DMS53 treated with DMSO at 0.1 percent for 48 hours (cell line): ENCODE measurements around the gene MLLT1.

ENCODE experiments used
- DNase-seq: peaks from one replicate; lab custom pipeline; 2025; ENCODE audit not compliant: unreplicated experiment; lab: John Stamatoyannopoulos, UW

Gene MLLT1

DNA sequence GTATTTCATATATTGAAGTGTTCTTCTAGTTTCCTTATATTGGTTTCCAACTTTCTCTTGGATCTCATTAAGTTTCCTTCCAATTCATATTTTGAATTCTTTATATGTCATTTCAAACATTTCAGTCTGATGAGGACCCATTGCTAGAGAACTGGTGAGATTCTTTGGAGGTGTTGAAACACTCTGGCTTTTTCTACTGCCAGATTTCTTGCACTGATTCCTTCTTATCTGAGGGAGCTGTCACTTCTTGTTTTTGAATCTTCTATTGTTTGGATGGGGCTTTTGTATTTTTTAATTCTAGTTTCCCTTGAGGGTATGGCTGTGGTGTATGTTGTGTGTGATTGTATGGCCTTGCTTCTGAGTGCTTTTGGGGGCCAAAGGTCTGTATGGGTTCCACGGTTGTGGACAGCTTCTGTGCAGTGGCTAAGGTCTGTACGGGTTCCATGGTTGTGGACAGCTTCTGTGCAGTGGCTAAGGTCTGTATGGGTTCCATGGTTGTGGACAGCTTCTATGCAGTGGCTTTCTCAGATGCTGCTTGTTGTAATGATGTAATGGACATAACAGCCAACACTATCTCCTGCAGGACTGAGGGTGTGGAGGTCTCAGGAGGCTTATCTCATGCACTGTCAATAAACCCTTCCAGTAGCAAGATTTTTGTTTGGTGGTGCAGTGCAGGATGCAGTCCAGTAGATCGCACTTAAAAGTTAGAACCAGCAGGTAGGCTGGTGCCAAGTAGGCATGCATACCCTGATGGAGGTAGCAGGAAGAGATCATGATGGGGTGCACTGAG lies 107.5 kb downstream of the MLLT1 start:
- DNase-seq: no peak

DNA sequence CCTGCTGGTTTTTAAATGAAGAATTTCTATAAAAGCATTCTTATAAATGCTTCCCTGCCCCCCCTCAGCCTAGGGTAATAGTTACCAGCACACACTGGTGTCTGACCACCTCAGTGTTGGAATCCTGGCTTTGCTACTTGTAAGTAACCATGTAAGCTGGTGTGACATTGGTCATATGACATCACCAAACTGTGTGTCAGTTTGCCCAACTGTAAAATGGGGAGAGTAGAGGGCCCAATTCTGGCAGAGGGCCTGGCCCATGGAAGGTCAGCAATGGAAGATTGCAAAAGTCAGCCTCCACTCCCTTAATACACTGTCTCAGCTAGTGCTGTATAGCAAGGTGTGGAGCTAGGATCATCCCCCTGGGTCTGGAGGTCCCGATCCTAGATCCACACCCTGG lies 112.7 kb downstream of the MLLT1 start:
- DNase-seq: no peak

DNA sequence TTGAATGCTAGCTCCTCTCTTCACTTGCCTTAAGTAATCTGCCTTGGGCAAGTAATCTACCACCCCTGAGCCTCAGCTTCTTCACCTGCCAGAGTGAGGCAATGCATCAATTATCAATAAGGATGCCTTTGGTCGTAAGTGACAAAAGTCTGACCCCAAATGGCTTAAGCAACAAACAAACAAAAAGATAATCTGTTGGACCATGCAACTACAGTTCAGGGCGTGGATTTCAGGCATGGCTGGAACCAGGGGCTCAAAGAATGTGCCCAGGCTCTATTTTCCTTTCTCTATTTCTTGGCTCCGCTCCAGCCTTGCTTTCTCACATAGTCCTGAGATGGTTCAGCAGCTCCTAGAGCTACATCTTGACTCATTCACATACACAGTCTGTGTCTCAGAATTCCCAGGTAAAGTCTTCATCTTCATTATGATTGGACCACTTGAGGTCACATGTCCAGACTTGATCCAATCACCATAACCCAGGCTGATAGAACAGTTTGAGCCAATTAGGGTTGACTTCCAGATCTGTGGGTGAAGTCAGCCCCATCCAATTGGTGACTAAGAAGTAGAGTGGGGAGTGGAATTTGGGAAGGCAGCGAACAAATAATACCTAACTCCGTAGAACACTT lies 114.8 kb downstream of the MLLT1 start:
- no peak for DNase-seq

DNA sequence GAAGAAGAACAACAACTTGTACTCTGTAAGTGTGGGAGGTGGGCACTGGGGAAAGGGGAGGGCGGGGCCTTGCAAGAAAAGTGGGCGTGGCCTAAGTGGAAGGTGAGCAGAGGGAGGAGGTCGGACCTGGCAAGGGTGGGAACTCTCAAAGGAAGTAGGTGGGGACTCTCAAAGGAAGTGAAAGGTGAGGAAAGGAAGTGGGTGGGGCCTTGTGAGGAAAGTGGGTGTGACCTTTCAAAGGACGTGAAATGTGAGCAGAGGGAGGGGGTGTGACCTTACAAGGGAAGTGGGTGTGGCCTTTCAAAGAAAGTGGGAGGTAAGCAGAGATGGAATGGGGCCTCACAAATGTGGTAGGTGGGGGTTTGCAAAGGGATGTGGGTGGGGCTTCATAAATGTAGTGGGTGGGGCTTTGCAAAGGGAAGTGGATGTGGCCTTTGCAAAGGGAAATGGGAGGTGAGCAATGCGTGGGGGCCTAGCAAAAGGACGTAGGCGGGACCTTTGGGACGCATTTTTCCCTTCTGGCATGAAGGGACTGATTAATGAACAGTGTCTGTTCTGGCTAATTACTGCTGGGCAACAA lies 118.4 kb downstream of the MLLT1 start:
- no peak for DNase-seq
